ENCODE results near the gene GATA5.

DNA sequence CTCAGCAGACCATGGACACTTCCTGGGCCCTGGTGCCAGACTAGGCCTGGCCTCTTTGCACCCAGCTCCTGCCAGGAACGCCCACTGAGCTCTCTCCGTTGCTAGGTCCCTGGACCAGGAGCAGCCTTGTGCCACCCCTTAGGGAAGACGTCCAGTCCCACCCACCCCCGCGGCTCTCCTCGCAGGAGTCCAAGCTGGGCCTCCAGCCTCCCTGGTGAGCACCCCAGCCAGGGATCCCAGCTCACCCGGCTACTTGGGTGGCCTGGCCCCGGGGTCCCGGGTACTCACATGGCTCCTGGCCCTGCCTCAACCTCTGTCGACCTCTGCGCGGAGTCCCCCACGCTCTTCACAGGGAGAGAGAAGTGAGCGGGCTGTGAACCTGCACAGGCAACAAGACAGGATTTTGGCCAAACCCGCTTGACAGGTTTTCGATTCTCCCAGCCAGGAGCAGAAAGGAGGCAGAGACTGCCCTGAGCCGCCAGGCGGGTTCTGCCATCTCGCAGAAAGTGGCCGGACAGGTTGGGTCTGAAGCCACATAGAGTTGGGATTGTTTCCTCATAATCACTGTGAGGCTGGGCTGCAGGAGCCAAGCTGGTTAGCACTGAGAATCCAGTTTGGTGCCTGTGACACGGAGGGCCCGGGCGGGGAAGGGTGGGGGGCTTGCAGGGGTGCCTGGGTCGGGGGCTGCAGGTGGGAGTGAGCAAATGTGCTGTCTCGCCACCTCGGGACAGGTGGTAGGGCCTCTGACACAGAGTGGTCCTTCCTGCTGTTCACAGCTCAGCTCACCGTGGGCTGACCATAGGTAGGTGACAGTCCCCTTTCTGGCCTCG lies 48.4 kb downstream of the GATA5 start, which contains the start of gene RBBP8NL:
- no peak for TF ChIP-seq EZH2 (IDR thresholded peaks at IDR 0.05; ENCODE audit: borderline replicate concordance, control insufficient read depth, low read depth, low read length)
- TF ChIP-seq, protein P1, sequence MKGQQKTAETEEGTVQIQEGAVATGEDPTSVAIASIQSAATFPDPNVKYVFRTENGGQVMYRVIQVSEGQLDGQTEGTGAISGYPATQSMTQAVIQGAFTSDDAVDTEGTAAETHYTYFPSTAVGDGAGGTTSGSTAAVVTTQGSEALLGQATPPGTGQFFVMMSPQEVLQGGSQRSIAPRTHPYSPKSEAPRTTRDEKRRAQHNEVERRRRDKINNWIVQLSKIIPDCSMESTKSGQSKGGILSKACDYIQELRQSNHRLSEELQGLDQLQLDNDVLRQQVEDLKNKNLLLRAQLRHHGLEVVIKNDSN (IDR thresholded peaks at IDR 0.05; ENCODE audit: borderline replicate concordance, extremely low read length, insufficient read depth, low read depth, low read length): no peak
- TF ChIP-seq, protein P2, sequence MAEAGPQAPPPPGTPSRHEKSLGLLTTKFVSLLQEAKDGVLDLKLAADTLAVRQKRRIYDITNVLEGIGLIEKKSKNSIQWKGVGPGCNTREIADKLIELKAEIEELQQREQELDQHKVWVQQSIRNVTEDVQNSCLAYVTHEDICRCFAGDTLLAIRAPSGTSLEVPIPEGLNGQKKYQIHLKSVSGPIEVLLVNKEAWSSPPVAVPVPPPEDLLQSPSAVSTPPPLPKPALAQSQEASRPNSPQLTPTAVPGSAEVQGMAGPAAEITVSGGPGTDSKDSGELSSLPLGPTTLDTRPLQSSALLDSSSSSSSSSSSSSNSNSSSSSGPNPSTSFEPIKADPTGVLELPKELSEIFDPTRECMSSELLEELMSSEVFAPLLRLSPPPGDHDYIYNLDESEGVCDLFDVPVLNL (IDR thresholded peaks at IDR 0.05; ENCODE audit: low read depth, low read length): no peak
- TF ChIP-seq, protein P3, sequence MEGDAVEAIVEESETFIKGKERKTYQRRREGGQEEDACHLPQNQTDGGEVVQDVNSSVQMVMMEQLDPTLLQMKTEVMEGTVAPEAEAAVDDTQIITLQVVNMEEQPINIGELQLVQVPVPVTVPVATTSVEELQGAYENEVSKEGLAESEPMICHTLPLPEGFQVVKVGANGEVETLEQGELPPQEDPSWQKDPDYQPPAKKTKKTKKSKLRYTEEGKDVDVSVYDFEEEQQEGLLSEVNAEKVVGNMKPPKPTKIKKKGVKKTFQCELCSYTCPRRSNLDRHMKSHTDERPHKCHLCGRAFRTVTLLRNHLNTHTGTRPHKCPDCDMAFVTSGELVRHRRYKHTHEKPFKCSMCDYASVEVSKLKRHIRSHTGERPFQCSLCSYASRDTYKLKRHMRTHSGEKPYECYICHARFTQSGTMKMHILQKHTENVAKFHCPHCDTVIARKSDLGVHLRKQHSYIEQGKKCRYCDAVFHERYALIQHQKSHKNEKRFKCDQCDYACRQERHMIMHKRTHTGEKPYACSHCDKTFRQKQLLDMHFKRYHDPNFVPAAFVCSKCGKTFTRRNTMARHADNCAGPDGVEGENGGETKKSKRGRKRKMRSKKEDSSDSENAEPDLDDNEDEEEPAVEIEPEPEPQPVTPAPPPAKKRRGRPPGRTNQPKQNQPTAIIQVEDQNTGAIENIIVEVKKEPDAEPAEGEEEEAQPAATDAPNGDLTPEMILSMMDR (IDR thresholded peaks at IDR 0.05 in 2 of 3, conservative IDR thresholded peaks at IDR 0.05 in 1 of 3; ENCODE audit: control insufficient read depth in 2 of 3, extremely low read depth in 1 of 3, insufficient read depth in 1 of 3, low read depth in 3 of 3, low read length in 3 of 3): no peak
- TF ChIP-seq MTA3 (IDR thresholded peaks at IDR 0.05; ENCODE audit: borderline replicate concordance, low read length): no peak
- TF ChIP-seq POLR2A (IDR thresholded peaks at IDR 0.05; ENCODE audit: low read depth, low read length): no peak
- TF ChIP-seq, protein P4, sequence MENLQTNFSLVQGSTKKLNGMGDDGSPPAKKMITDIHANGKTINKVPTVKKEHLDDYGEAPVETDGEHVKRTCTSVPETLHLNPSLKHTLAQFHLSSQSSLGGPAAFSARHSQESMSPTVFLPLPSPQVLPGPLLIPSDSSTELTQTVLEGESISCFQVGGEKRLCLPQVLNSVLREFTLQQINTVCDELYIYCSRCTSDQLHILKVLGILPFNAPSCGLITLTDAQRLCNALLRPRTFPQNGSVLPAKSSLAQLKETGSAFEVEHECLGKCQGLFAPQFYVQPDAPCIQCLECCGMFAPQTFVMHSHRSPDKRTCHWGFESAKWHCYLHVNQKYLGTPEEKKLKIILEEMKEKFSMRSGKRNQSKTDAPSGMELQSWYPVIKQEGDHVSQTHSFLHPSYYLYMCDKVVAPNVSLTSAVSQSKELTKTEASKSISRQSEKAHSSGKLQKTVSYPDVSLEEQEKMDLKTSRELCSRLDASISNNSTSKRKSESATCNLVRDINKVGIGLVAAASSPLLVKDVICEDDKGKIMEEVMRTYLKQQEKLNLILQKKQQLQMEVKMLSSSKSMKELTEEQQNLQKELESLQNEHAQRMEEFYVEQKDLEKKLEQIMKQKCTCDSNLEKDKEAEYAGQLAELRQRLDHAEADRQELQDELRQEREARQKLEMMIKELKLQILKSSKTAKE (IDR thresholded peaks at IDR 0.05; ENCODE audit: low read depth, poor library complexity, severe bottlenecking): no peak
- TF ChIP-seq, protein P5, sequence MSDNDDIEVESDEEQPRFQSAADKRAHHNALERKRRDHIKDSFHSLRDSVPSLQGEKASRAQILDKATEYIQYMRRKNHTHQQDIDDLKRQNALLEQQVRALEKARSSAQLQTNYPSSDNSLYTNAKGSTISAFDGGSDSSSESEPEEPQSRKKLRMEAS (IDR thresholded peaks at IDR 0.05; ENCODE audit: low read depth, low read length): no peak
- no peak for TF ChIP-seq POU2F2 (IDR thresholded peaks at IDR 0.05; ENCODE audit: borderline replicate concordance, low read depth, low read length)
- no peak for TF ChIP-seq CBFB (IDR thresholded peaks at IDR 0.05; ENCODE audit: low read depth)
- TF ChIP-seq, protein P6, sequence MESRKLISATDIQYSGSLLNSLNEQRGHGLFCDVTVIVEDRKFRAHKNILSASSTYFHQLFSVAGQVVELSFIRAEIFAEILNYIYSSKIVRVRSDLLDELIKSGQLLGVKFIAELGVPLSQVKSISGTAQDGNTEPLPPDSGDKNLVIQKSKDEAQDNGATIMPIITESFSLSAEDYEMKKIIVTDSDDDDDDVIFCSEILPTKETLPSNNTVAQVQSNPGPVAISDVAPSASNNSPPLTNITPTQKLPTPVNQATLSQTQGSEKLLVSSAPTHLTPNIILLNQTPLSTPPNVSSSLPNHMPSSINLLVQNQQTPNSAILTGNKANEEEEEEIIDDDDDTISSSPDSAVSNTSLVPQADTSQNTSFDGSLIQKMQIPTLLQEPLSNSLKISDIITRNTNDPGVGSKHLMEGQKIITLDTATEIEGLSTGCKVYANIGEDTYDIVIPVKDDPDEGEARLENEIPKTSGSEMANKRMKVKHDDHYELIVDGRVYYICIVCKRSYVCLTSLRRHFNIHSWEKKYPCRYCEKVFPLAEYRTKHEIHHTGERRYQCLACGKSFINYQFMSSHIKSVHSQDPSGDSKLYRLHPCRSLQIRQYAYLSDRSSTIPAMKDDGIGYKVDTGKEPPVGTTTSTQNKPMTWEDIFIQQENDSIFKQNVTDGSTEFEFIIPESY (IDR thresholded peaks at IDR 0.05): no peak
- no peak for TF ChIP-seq SIN3A (IDR thresholded peaks at IDR 0.05; ENCODE audit: low read depth, low read length)
- TF ChIP-seq NFXL1 (IDR thresholded peaks at IDR 0.05; ENCODE audit: borderline replicate concordance): no peak
- TF ChIP-seq EP300 (IDR thresholded peaks at IDR 0.05; ENCODE audit: borderline replicate concordance in 1 of 2, control insufficient read depth in 1 of 2, low read depth in 2 of 2, low read length in 2 of 2): no peak
